Peyer's patch (tissue), 4 donors: ENCODE measurements around the gene SULT1A2. TPM values are rescaled to one million over a fixed set of nuclear protein-coding genes. Genes with fewer than 3 reads are reported as not detected.

ENCODE experiments used
- DNase-seq, 3 donors: peaks; one replicate each; pipeline ENCODE4 v3.0.0-alpha.2; 2017 to 2019
- H3K27ac ChIP-seq, 4 donors: fragments of 200-600 bp; sonication (generic); one replicate each; pipeline ENCODE4 v1.5.1; 2016 to 2019
- H3K27me3 ChIP-seq, 2 donors: fragments of 200-600 bp; sonication (generic); one replicate each; pipeline ENCODE4 v1.5.1; 2019
- H3K36me3 ChIP-seq, 3 donors: fragments of 200-600 bp; sonication (generic); one replicate each; pipeline ENCODE4 v1.5.1; 2016 to 2019
- H3K4me1 ChIP-seq, 4 donors: fragments of 200-600 bp; sonication (generic); one replicate each; pipeline ENCODE4 v1.5.1; 2016 to 2019
- H3K4me3 ChIP-seq, 4 donors: fragments of 200-600 bp; sonication (generic); 1 replicate in 3 of 4; 2 replicates in 1 of 4; pipeline ENCODE4 v1.5.1; 2016 to 2019; ENCODE audit warnings: mild to moderate bottlenecking in 1 of 4
- H3K9me3 ChIP-seq, 4 donors: fragments of 200-600 bp; sonication (generic); one replicate each; pipeline ENCODE4 v1.5.1; 2016 to 2019; ENCODE audit warnings: mild to moderate bottlenecking in 1 of 4
- POLR2A ChIP-seq, 2 donors: fragments of 450-650 bp; IDR thresholded peaks; one replicate each; pipeline ENCODE4 v1.5.1; 2017; ENCODE audit warnings: antibody characterized with exemption in 2 of 2, mild to moderate bottlenecking in 2 of 2, moderate library complexity in 2 of 2
- total RNA-seq, 4 donors: library from RNA; depleted of rRNA; stranded (reverse); fragments of >200 nt; gene quantifications; one replicate each; pipeline ENCODE4 v1.1.0, GENCODE V29; 2016
- TF ChIP-seq, protein P1 (sequence below), 6 experiments: fragments of 450-650 bp in 4 of 6; fragments of 200-600 bp in 2 of 6; sonication (generic) in 1 of 6; IDR thresholded peaks; one replicate each; pipeline ENCODE4 v1.5.1; 2017 to 2019; ENCODE audit warnings: antibody characterized with exemption in 6 of 6, mild to moderate bottlenecking in 3 of 6, moderate library complexity in 1 of 6

SULT1A2 gene
- total RNA-seq, 4 donors from 2014 or later: 26.4 to 241 (median 178) TPM

DNA sequence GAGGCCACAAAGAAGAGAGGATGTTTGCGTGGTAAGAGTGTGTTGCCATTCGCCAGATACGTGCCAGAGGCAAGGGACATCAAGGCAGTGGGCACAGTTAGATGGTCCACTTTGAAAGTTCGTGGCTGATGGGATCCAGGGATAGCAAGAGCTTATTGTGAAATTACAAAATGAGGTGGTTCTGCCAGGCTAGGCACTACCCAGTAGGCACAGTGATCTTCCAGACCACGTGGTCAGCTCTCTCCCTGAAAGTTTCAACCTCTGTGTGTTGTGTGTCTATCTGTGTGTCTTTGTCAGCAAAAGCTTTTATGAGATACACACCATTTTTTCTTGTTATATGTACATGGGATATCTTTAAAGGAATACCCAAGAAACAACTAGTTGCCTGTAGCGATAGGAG, 33.6 kb downstream of the SULT1A2 start:
- no peak overlapping the region for H3K4me3 ChIP-seq
- no peaks in the 10 kb centered on the region for H3K4me1 ChIP-seq
- DNase-seq: no peak
- no peaks in the 10 kb centered on the region for H3K9me3 ChIP-seq
- no peak overlapping the region for H3K27ac ChIP-seq
- no peak for TF ChIP-seq POLR2A (IDR thresholded peaks at IDR 0.05)
- TF ChIP-seq, protein P1, sequence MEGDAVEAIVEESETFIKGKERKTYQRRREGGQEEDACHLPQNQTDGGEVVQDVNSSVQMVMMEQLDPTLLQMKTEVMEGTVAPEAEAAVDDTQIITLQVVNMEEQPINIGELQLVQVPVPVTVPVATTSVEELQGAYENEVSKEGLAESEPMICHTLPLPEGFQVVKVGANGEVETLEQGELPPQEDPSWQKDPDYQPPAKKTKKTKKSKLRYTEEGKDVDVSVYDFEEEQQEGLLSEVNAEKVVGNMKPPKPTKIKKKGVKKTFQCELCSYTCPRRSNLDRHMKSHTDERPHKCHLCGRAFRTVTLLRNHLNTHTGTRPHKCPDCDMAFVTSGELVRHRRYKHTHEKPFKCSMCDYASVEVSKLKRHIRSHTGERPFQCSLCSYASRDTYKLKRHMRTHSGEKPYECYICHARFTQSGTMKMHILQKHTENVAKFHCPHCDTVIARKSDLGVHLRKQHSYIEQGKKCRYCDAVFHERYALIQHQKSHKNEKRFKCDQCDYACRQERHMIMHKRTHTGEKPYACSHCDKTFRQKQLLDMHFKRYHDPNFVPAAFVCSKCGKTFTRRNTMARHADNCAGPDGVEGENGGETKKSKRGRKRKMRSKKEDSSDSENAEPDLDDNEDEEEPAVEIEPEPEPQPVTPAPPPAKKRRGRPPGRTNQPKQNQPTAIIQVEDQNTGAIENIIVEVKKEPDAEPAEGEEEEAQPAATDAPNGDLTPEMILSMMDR (IDR thresholded peaks at IDR 0.05): no peak
- no peaks in the 10 kb centered on the region for H3K27me3 ChIP-seq
- H3K36me3 ChIP-seq: peaks cover 0 to 9% (median 0%) of the 10 kb centered on the region in 3 donors

DNA sequence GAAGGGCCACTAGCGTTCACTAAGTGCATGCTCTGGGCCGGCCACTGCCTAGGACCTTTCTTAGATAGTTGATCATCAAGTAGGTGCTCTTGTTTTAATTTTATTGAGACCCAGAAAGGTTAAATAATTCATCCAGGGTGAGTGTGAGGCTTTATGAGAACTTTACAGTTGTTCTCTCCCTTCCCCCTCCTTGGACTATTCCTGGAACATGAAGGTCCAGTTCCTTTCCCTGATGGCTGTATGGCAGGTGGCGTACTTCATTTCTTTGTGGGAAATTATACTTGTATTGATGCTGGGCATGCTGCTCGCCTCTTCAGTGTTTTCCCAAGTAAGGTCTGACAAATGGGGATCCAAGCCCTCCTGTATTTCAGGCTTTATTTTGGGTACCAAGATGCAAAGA, 34.7 kb downstream of the SULT1A2 start:
- no peak for DNase-seq
- Histone ChIP-seq H3K4me1 (no peaks in the 10 kb centered on the region), H3K27me3 (no peaks in the 10 kb centered on the region), H3K9me3 (no peaks in the 10 kb centered on the region), H3K27ac (no peak overlapping the region), H3K36me3 (peaks cover 0 to 13% (median 0%) of the 10 kb centered on the region in 3 donors), H3K4me3 (no peak overlapping the region)
- TF ChIP-seq, protein P1 (IDR thresholded peaks at IDR 0.05): no peak
- TF ChIP-seq POLR2A (IDR thresholded peaks at IDR 0.05): no peak

DNA sequence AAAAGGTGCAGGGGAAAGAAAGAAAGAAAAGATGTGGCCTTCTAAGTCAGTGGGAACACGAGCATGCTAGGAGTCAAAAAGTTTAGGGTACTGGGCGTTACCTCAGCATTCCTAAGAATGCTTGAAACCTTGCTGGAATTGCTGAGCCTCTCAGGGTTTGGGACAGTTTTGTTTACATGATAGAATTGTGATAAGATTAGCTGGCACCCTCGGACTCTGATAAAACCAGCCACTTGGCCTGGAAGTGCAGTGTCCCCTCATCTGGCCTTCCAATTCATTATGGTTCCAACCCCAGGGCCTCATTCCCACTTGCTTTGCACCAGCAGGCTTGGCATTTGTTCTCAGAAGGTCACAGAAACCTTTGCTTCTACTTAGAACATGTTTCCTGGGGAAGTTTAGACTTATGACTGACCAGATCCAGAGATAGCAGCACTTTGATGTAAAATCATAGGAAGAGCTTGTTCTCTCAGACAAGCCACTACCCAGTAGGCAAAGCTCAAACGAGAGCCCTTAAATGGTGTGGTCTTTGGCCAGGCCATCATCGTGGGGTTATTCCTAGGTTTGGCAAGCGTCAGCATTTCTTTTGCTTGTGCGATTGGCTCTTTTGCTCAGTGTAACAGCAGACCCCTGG, 35.2 kb downstream of the SULT1A2 start:
- DNase-seq: no peak
- no peak overlapping the region for H3K4me3 ChIP-seq
- peaks cover 0 to 17% (median 0%) of the 10 kb centered on the region in 3 donors for H3K36me3 ChIP-seq
- no peaks in the 10 kb centered on the region for H3K4me1 ChIP-seq
- no peak for TF ChIP-seq POLR2A (IDR thresholded peaks at IDR 0.05)
- TF ChIP-seq, protein P1 (IDR thresholded peaks at IDR 0.05): no peak
- H3K9me3 ChIP-seq: no peaks in the 10 kb centered on the region
- H3K27me3 ChIP-seq: no peaks in the 10 kb centered on the region
- H3K27ac ChIP-seq: no peak overlapping the region

DNA sequence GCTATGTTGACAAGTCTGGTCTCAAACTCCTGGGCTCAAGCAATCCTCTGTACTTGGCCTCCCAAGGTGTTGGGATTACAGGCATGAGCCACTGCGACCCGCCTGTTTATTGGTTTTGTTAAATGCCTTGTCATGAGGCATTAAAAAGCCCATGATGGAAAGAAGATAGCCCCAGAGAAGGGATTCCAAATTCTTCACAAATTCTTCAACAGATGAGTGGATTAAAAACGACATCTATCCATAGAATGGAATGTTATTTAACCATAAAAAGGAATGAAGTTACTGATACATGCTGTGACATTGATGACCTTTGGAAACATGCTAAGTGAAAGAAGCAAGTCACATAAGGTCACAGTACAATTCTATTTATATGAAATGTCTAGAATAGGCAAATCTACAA, 38.4 kb downstream of the SULT1A2 start:
- no peak for DNase-seq
- H3K27ac ChIP-seq: no peak overlapping the region
- no peak for TF ChIP-seq POLR2A (IDR thresholded peaks at IDR 0.05)
- TF ChIP-seq, protein P1 (IDR thresholded peaks at IDR 0.05): no peak
- peaks cover 0 to 10% (median 2%) of the 10 kb centered on the region in 4 donors for H3K4me1 ChIP-seq
- no peaks in the 10 kb centered on the region for H3K9me3 ChIP-seq
- no peak overlapping the region for H3K4me3 ChIP-seq
- no peaks in the 10 kb centered on the region for H3K27me3 ChIP-seq
- H3K36me3 ChIP-seq: peaks cover 0 to 17% (median 0%) of the 10 kb centered on the region in 3 donors

DNA sequence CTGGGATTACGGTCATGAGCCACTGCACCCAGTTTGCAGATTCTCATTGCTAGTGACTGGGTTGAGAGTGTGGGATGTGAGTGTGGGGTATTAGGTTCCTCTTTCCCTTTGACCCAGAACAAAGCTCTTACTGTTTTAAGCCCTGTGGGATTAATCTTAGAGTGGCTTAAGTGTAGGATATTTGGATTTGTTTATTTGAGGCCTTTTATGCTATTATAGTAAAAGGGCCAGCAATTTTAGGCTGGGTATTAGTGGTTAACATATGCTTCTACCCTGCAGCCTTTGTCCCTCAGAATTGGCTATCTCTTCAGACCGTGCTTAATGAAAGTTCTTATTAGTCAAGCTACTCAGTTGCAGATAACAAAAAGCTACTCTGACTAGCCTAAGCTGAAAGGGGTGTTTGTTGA, 39.9 kb downstream of the SULT1A2 start:
- DNase-seq: no peak
- Histone ChIP-seq H3K4me3 (no peak overlapping the region), H3K36me3 (peaks cover 0 to 17% (median 0%) of the 10 kb centered on the region in 3 donors), H3K4me1 (peaks cover 0 to 14% (median 2%) of the 10 kb centered on the region in 4 donors), H3K27me3 (no peaks in the 10 kb centered on the region), H3K27ac (no peak overlapping the region), H3K9me3 (no peaks in the 10 kb centered on the region)
- no peak for TF ChIP-seq POLR2A (IDR thresholded peaks at IDR 0.05)
- TF ChIP-seq, protein P1 (IDR thresholded peaks at IDR 0.05): no peak
